K562 (cell line): Measurements from ENCODE around the gene PRR19. TPM values are rescaled to one million over a fixed set of nuclear protein-coding genes. Genes with fewer than 3 reads are reported as not detected.

ENCODE experiments used
- ATF2 ChIP-seq: sonication (generic); formaldehyde crosslinking; IDR thresholded peaks from 2 replicates; pipeline ENCODE4 v1.8.1; 2022; ENCODE audit warnings: missing genetic modification reagents
- DEAF1 ChIP-seq: fragments of 450-650 bp; formaldehyde crosslinking; IDR thresholded peaks from 2 replicates; pipeline ENCODE4 v1.4.0; 2020; ENCODE audit warnings: mild to moderate bottlenecking, moderate library complexity
- DIDO1 ChIP-seq: fragments of 450-650 bp; IDR thresholded peaks from 2 replicates; pipeline ENCODE4 v1.6.1; 2016; ENCODE audit warnings: low read depth, missing biosample characterization, missing genetic modification characterization
- GMEB1 ChIP-seq: fragments of 250-450 bp; sonication (Bioruptor Pico); IDR thresholded peaks from 2 replicates; pipeline ENCODE4 v1.4.0; 2020; ENCODE audit warnings: mild to moderate bottlenecking
- POLR2AphosphoS5 ChIP-seq: IDR thresholded peaks from 2 replicates; pipeline ENCODE4 v1.6.1; 2011; ENCODE audit warnings: mild to moderate bottlenecking, low read depth, low read length, moderate library complexity; ENCODE audit not compliant: control insufficient read depth, insufficient read depth
- YY1 ChIP-seq, 3 experiments: IDR thresholded peaks; 2 replicates each; pipeline ENCODE4 v1.6.1; 2011; ENCODE audit warnings: low read length in 2 of 3, mild to moderate bottlenecking in 2 of 3, moderate library complexity in 2 of 3, borderline replicate concordance in 1 of 3, control low read depth in 1 of 3, low read depth in 1 of 3; ENCODE audit not compliant: insufficient read depth in 3 of 3, insufficient replicate concordance in 2 of 3, control insufficient read depth in 1 of 3, insufficient read length in 1 of 3; ENCODE audit errors: extremely low read depth in 1 of 3
- polyA plus RNA-seq, 8 experiments: library from polyadenylated mRNA; depleted of rRNA in 4 of 8; stranded (reverse) in 5 of 8; unstranded in 3 of 8; fragments of >200 nt; fragmentation: Nextera tagmentation in 2 of 8; fragmentation: Illumina TruSeq in 1 of 8; extraction: Ambion mirVana in 2 of 8; extraction: Trizol in 1 of 8; gene quantifications; 2 replicates each; pipeline versions ENCODE4 v1.2.1 to v1.2.3, GENCODE V29; 2011 to 2014; ENCODE audit warnings: inconsistent platforms in 1 of 8, missing spikeins in 1 of 8
- total RNA-seq, 7 experiments: library from RNA; depleted of rRNA in 6 of 7; stranded (reverse); fragments of >200 nt in 6 of 7; fragmentation: Illumina TruSeq in 2 of 7; extraction: Trizol in 2 of 7; gene quantifications; 2 replicates each; pipeline versions ENCODE4 v1.2.1 to v1.2.3, GENCODE V29; 2011 to 2021; ENCODE audit warnings: low replicate concordance in 1 of 7
- TF ChIP-seq, protein P1 (sequence below): fragments of 250-450 bp; sonication (Bioruptor Pico); IDR thresholded peaks from 2 replicates; pipeline ENCODE4 v1.5.0; 2021

PRR19 gene
- total and polyA plus RNA-seq, 9 of the 15 experiments (the other 6 are each of a cell fraction or from before 2014, with no cell fraction given): 0.10 to 1.6 (median 0.54) TPM

DNA sequence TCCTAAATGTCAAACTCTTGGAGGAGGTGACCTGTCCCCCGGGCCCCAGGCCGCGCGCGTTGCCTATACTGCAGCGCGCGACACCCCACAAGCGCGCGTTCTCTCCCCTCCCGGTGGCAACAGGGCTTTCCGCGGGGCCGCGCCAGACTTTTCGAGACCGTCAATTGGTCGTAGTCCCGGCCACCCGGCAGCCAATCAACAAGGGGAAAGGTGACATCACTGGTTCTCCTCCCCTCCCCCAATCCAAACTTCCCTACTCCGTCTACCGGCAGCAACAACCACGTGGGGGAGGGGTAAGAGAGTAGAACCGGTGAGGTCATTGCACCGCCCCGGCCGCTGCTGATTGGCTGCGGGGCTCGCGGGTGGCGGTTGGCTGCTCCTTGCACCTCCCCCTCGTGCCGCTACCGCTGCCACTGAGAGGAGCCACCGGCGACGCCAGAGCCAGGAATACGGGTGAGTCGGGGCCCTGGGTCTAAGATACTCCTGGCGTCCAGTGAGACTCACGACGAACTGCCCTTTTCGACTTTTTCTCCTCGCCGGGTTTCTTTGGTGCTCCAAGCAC lies 33.7 kb upstream of the PRR19 start (continued):
- TF ChIP-seq, protein P1, sequence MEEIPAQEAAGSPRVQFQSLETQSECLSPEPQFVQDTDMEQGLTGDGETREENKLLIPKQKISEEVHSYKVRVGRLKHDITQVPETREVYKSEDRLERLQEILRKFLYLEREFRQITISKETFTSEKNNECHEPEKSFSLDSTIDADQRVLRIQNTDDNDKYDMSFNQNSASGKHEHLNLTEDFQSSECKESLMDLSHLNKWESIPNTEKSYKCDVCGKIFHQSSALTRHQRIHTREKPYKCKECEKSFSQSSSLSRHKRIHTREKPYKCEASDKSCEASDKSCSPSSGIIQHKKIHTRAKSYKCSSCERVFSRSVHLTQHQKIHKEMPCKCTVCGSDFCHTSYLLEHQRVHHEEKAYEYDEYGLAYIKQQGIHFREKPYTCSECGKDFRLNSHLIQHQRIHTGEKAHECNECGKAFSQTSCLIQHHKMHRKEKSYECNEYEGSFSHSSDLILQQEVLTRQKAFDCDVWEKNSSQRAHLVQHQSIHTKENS (CRISPR knock-in tag): no peak
- TF ChIP-seq DEAF1: no peak
- peak; percentile 99 for TF ChIP-seq ATF2 (CRISPR knock-in tag)
- no peak for TF ChIP-seq GMEB1
- TF ChIP-seq POLR2AphosphoS5: peak; percentile 14; the same call in 1 of the 2 replicates
- 0 out of 2 replicates have a peak, but pooled peaks have one; percentile 32 for TF ChIP-seq DIDO1
- TF ChIP-seq YY1 (IDR thresholded peaks at IDR 0.05; ENCODE audit: borderline replicate concordance in 1 of 3, control insufficient read depth in 1 of 3, extremely low read depth in 1 of 3, insufficient read depth in 3 of 3, insufficient read length in 1 of 3, insufficient replicate concordance in 2 of 3, low read depth in 1 of 3, low read length in 2 of 3): peak in 1 of 3 experiments; percentile 7
